ENCODE data around the gene WDR89.
"Not testable (repeated sequence)": the region's sequence is repeated elsewhere in the genome, so short reads cannot be mapped to it uniquely, and the experiment has no call there.

The WDR89 gene

GRCh38 chr14:63594455-63595372 is 47.0 kb downstream of the WDR89 start:
- no peak for DNase-seq

- not testable (repeated sequence) for DNase-seq
Observed at GRCh38 chr14:63583046-63583445, 58.6 kb downstream of the WDR89 start.

- no peak for DNase-seq
Observed at GRCh38 chr14:63581491-63581890, 60.2 kb downstream of the WDR89 start.

- no peak for DNase-seq
Observed at GRCh38 chr14:63578300-63578699, 63.4 kb downstream of the WDR89 start.

GRCh38 chr14:63573581-63573980 is 68.1 kb downstream of the WDR89 start:
- DNase-seq, result no peak

GRCh38 chr14:63565448-63565847 is 76.2 kb downstream of the WDR89 start:
- no peak for DNase-seq

- no peak for DNase-seq
Observed at GRCh38 chr14:63564318-63564717, 77.4 kb downstream of the WDR89 start.

GRCh38 chr14:63563370-63564026 is 78.2 kb downstream of the WDR89 start:
- DNase-seq, result no peak

GRCh38 chr14:63562405-63562804 is 79.3 kb downstream of the WDR89 start:
- no peak for DNase-seq

- DNase-seq, result no peak
Observed at GRCh38 chr14:63555572-63555971, 86.1 kb downstream of the WDR89 start.

GRCh38 chr14:63551332-63551731 is 90.3 kb downstream of the WDR89 start:
- DNase-seq, result no peak

- peak; percentile 18 for DNase-seq
Observed at GRCh38 chr14:63547798-63548335, 93.8 kb downstream of the WDR89 start.

All from DMS53 (cell line).